Loucy (cell line): ENCODE data around the gene SLC38A10.

Experiments used
- H2AFZ ChIP-seq: fragments of 200-600 bp; sonication (generic); 2 replicates; pipeline ENCODE4 v1.6.0; 2016; ENCODE audit warnings: antibody characterized with exemption, mild to moderate bottlenecking, low read length, moderate library complexity
- H3F3A ChIP-seq: fragments of 200-600 bp; 2 replicates; pipeline ENCODE4 v1.6.0; 2016; ENCODE audit warnings: antibody characterized with exemption, low read depth, mild to moderate bottlenecking
- H3K27me3 ChIP-seq: fragments of 200-600 bp; sonication (generic); 2 replicates; pipeline ENCODE4 v1.6.1; 2014; ENCODE audit warnings: low read length, mild to moderate bottlenecking; ENCODE audit not compliant: insufficient read depth, poor library complexity, severe bottlenecking
- H3K36me3 ChIP-seq: fragments of 200-600 bp; sonication (generic); 2 replicates; pipeline ENCODE4 v1.6.1; 2016; ENCODE audit warnings: low read length; ENCODE audit not compliant: insufficient read depth
- H3K4me1 ChIP-seq: fragments of 200-600 bp; sonication (generic); 2 replicates; pipeline ENCODE4 v1.5.1; 2014; ENCODE audit warnings: low read length, mild to moderate bottlenecking; ENCODE audit not compliant: insufficient read depth, poor library complexity, severe bottlenecking
- H3K4me2 ChIP-seq: fragments of 200-600 bp; sonication (generic); 2 replicates; pipeline ENCODE4 v1.6.0; 2014; ENCODE audit warnings: antibody characterized with exemption, low read length, low read depth, mild to moderate bottlenecking; ENCODE audit not compliant: poor library complexity, severe bottlenecking
- H3K4me3 ChIP-seq: fragments of 200-600 bp; sonication (generic); 2 replicates; pipeline ENCODE4 v1.5.1; 2014; ENCODE audit warnings: low read length, mild to moderate bottlenecking, mixed read lengths; ENCODE audit not compliant: poor library complexity, severe bottlenecking
- H3K79me2 ChIP-seq: fragments of 200-600 bp; sonication (generic); 2 replicates; pipeline ENCODE4 v1.6.1; 2014; ENCODE audit warnings: low read length; ENCODE audit not compliant: insufficient read depth
- H3K9ac ChIP-seq: fragments of 200-600 bp; sonication (generic); 2 replicates; pipeline ENCODE4 v1.6.0; 2014; ENCODE audit warnings: mild to moderate bottlenecking, low read depth, low read length, moderate library complexity; ENCODE audit not compliant: poor library complexity, severe bottlenecking
- H3K9me2 ChIP-seq: fragments of 200-600 bp; sonication (generic); replicated peaks from 2 replicates; pipeline ENCODE4 v1.6.1; 2016; ENCODE audit warnings: low read depth, low read length, mixed read lengths
- H3K9me3 ChIP-seq: fragments of 200-600 bp; sonication (generic); 2 replicates; pipeline ENCODE4 v1.6.1; 2014; ENCODE audit warnings: mild to moderate bottlenecking, antibody characterized with exemption, low read length, low read depth; ENCODE audit not compliant: insufficient read depth
- H4K20me1 ChIP-seq: fragments of 200-600 bp; sonication (generic); 2 replicates; pipeline ENCODE4 v1.6.0; 2014; ENCODE audit warnings: antibody characterized with exemption, low read length, mild to moderate bottlenecking; ENCODE audit not compliant: insufficient read depth, poor library complexity, severe bottlenecking
- CTCF ChIP-seq: fragments of 200-600 bp; sonication (generic); conservative IDR thresholded peaks from 2 replicates; pipeline ENCODE4 v1.5.1; 2014; ENCODE audit warnings: mild to moderate bottlenecking, antibody characterized with exemption, low read length
- EZH2phosphoT487 ChIP-seq: fragments of 200-600 bp; IDR thresholded peaks from 2 replicates; pipeline ENCODE4 v1.6.1; 2018; ENCODE audit warnings: antibody characterized with exemption, mild to moderate bottlenecking, moderate library complexity, borderline replicate concordance

Gene SLC38A10

GRCh38 chr17:81336296-81336929 is 41.3 kb upstream of the SLC38A10 start:
- Histone ChIP-seq H3K36me3 (no peaks in the 10 kb centered on the region), H3K4me2 (no peak overlapping the region), H2AFZ (no peak overlapping the region), H3K27me3 (no peaks in the 10 kb centered on the region), H3K9ac (no peak overlapping the region), H4K20me1 (peaks cover 15% of the 10 kb centered on the region), H3K9me2 (no peaks in the 10 kb centered on the region), H3K9me3 (no peaks in the 10 kb centered on the region), H3K4me1 (peaks cover 27% of the 10 kb centered on the region), H3K79me2 (peaks cover 34% of the 10 kb centered on the region), H3F3A (no peaks in the 10 kb centered on the region), H3K4me3 (no peak overlapping the region)
- no peak for TF ChIP-seq EZH2phosphoT487
- no peak for TF ChIP-seq CTCF

GRCh38 chr17:81335773-81336157 is 40.7 kb upstream of the SLC38A10 start:
- H2AFZ ChIP-seq, result no peak overlapping the region
- H3K4me1 ChIP-seq, result peaks cover 25% of the 10 kb centered on the region
- no peaks in the 10 kb centered on the region for H3K36me3 ChIP-seq
- H3K4me2 ChIP-seq, result no peak overlapping the region
- H3K27me3 ChIP-seq, result no peaks in the 10 kb centered on the region
- H3K4me3 ChIP-seq, result no peak overlapping the region
- TF ChIP-seq EZH2phosphoT487 (no peak), CTCF (no peak)
- no peaks in the 10 kb centered on the region for H3F3A ChIP-seq
- no peaks in the 10 kb centered on the region for H3K9me3 ChIP-seq
- no peaks in the 10 kb centered on the region for H3K9me2 ChIP-seq
- H4K20me1 ChIP-seq, result peaks cover 10% of the 10 kb centered on the region
- H3K9ac ChIP-seq, result no peak overlapping the region
- peaks cover 28% of the 10 kb centered on the region for H3K79me2 ChIP-seq

- no peak overlapping the region for H3K4me2 ChIP-seq
- H3K9me3 ChIP-seq, result no peaks in the 10 kb centered on the region
- no peaks in the 10 kb centered on the region for H3K9me2 ChIP-seq
- H3K4me3 ChIP-seq, result no peak overlapping the region
- no peaks in the 10 kb centered on the region for H3K36me3 ChIP-seq
- no peak overlapping the region for H2AFZ ChIP-seq
- peaks cover 19% of the 10 kb centered on the region for H3K4me1 ChIP-seq
- peaks cover 22% of the 10 kb centered on the region for H3K79me2 ChIP-seq
- H3K27me3 ChIP-seq, result no peaks in the 10 kb centered on the region
- H3K9ac ChIP-seq, result no peak overlapping the region
- TF ChIP-seq EZH2phosphoT487, result no peak
- TF ChIP-seq CTCF, result no peak
- peaks cover 6% of the 10 kb centered on the region for H4K20me1 ChIP-seq
- no peaks in the 10 kb centered on the region for H3F3A ChIP-seq
Measured at GRCh38 chr17:81334987-81335772, 40.1 kb upstream of the SLC38A10 start.
